Trophoblast cell (in vitro differentiated cells and primary cell): Measurements from ENCODE around the gene F10.

Source experiments
- DNase-seq, 2 donors: peaks; one replicate each; pipeline ENCODE4 v3.0.0-alpha.2; 2016
- H2AFZ ChIP-seq: 2 replicates; pipeline ENCODE4 v1.6.1; 2013; ENCODE audit warnings: low read length, moderate library complexity, mild to moderate bottlenecking; ENCODE audit not compliant: insufficient read depth, poor library complexity
- H2AK5ac ChIP-seq: 2 replicates; pipeline ENCODE4 v1.6.1; 2013; ENCODE audit warnings: mild to moderate bottlenecking, low read length
- H2BK120ac ChIP-seq: 2 replicates; pipeline ENCODE4 v1.6.1; 2013; ENCODE audit warnings: low read length, mild to moderate bottlenecking, moderate library complexity; ENCODE audit not compliant: insufficient read depth, poor library complexity
- H2BK12ac ChIP-seq: 2 replicates; pipeline ENCODE4 v1.6.1; 2013; ENCODE audit warnings: mild to moderate bottlenecking, low read length, moderate library complexity
- H2BK5ac ChIP-seq: 2 replicates; pipeline ENCODE4 v1.6.1; 2013; ENCODE audit warnings: low read length, low read depth, moderate library complexity, mild to moderate bottlenecking; ENCODE audit not compliant: poor library complexity
- H3K14ac ChIP-seq: 2 replicates; pipeline ENCODE4 v1.6.1; 2013; ENCODE audit warnings: mild to moderate bottlenecking, low read length
- H3K18ac ChIP-seq: 2 replicates; pipeline ENCODE4 v1.6.1; 2013; ENCODE audit warnings: mild to moderate bottlenecking, low read length
- H3K23ac ChIP-seq: 2 replicates; pipeline ENCODE4 v1.6.1; 2013; ENCODE audit warnings: low read length
- H3K27ac ChIP-seq: 2 replicates; pipeline ENCODE4 v1.5.1; 2013; ENCODE audit warnings: low read depth, mild to moderate bottlenecking, inconsistent platforms, low read length, moderate library complexity
- H3K27me3 ChIP-seq: 2 replicates; pipeline ENCODE4 v1.6.1; 2013; ENCODE audit warnings: inconsistent platforms, mild to moderate bottlenecking, low read length, moderate library complexity; ENCODE audit not compliant: insufficient read depth
- H3K36me3 ChIP-seq, 2 experiments: 1 replicate in 1 of 2; 2 replicates in 1 of 2; pipeline ENCODE4 v1.6.1; 2013; ENCODE audit warnings: low read length in 2 of 2, mild to moderate bottlenecking in 2 of 2, moderate library complexity in 1 of 2; ENCODE audit not compliant: insufficient read depth in 2 of 2, control insufficient read depth in 1 of 2
- H3K4ac ChIP-seq: 2 replicates; pipeline ENCODE4 v1.6.1; 2013; ENCODE audit warnings: low read depth, mild to moderate bottlenecking, low read length, moderate library complexity
- H3K4me1 ChIP-seq, 2 experiments: 1 replicate in 1 of 2; 2 replicates in 1 of 2; pipeline ENCODE4 v1.6.1; 2013; ENCODE audit warnings: low read length in 2 of 2, mild to moderate bottlenecking in 2 of 2, moderate library complexity in 1 of 2; ENCODE audit not compliant: insufficient read depth in 2 of 2, control insufficient read depth in 1 of 2
- H3K4me2 ChIP-seq: 2 replicates; pipeline ENCODE4 v1.6.1; 2013; ENCODE audit warnings: inconsistent platforms, mild to moderate bottlenecking, low read length, moderate library complexity
- H3K4me3 ChIP-seq: 2 replicates; pipeline ENCODE4 v1.5.1; 2013; ENCODE audit warnings: mild to moderate bottlenecking, low read depth, low read length, inconsistent platforms
- H3K79me1 ChIP-seq: one replicate; pipeline ENCODE4 v1.6.1; 2013; ENCODE audit warnings: low read length
- H3K79me2 ChIP-seq: 2 replicates; pipeline ENCODE4 v1.6.1; 2013; ENCODE audit warnings: low read length, mild to moderate bottlenecking; ENCODE audit not compliant: control insufficient read depth, insufficient read depth, poor library complexity
- H3K9ac ChIP-seq: 2 replicates; pipeline ENCODE4 v1.6.1; 2013; ENCODE audit warnings: mild to moderate bottlenecking, low read length
- H3K9me3 ChIP-seq: 2 replicates; pipeline ENCODE4 v1.6.1; 2013; ENCODE audit warnings: low read depth, mild to moderate bottlenecking, control low read depth, inconsistent platforms, low read length; ENCODE audit not compliant: insufficient read depth
- H4K12ac ChIP-seq: 2 replicates; pipeline ENCODE4 v1.6.1; 2013; ENCODE audit warnings: low read depth, mild to moderate bottlenecking, low read length, moderate library complexity
- H4K8ac ChIP-seq: 2 replicates; pipeline ENCODE4 v1.6.1; 2013; ENCODE audit warnings: low read depth, mild to moderate bottlenecking, low read length, moderate library complexity
- H4K91ac ChIP-seq: one replicate; pipeline ENCODE4 v1.6.1; 2013; ENCODE audit warnings: low read depth, mild to moderate bottlenecking, low read length, moderate library complexity
- WGBS: extraction: QIAGEN DNeasy Blood & Tissue Kit; methylation state at CpG from one replicate; pipeline ENCODE4 v1.1.7; 2013; ENCODE audit warnings: missing lambda C conversion rate; ENCODE audit not compliant: insufficient read length, insufficient coverage; ENCODE audit errors: extremely low coverage; 5-methylcytosine and 5-hydroxymethylcytosine counted together

F10 gene

GRCh38 chr13:113186061-113186900 lies 63.7 kb downstream of the F10 start:
- no peaks in the 10 kb centered on the region for H3K9me3 ChIP-seq
- no peak overlapping the region for H3K27ac ChIP-seq
- H4K12ac ChIP-seq: no peak overlapping the region
- no CpG with 5 or more reads among the region's 13 CpGs for WGBS
- H3K18ac ChIP-seq: no peak overlapping the region
- no peak overlapping the region for H2BK12ac ChIP-seq
- peak overlapping the region; percentile 33 for H4K8ac ChIP-seq
- H2AK5ac ChIP-seq: no peak overlapping the region
- H3K14ac ChIP-seq: no peak overlapping the region
- H3K4me1 ChIP-seq: peaks cover 0 to 4% of the 10 kb centered on the region in 2 experiments
- no peak overlapping the region for H3K4ac ChIP-seq
- no peak overlapping the region for H4K91ac ChIP-seq
- no peaks in the 10 kb centered on the region for H3K79me1 ChIP-seq
- no peak for DNase-seq
- no peak overlapping the region for H3K4me3 ChIP-seq
- no peaks in the 10 kb centered on the region for H3K27me3 ChIP-seq
- peaks cover 23 to 33% of the 10 kb centered on the region in 2 experiments for H3K36me3 ChIP-seq
- no peaks in the 10 kb centered on the region for H3K79me2 ChIP-seq
- peak overlapping the region; percentile 46 for H3K9ac ChIP-seq
- no peak overlapping the region for H2AFZ ChIP-seq
- H2BK5ac ChIP-seq: no peak overlapping the region
- H3K23ac ChIP-seq: no peak overlapping the region
- no peak overlapping the region for H2BK120ac ChIP-seq
- no peak overlapping the region for H3K4me2 ChIP-seq

- Histone ChIP-seq H2AFZ (no peak overlapping the region), H3K23ac (no peak overlapping the region), H3K4me1 (peaks cover 0 to 4% of the 10 kb centered on the region in 2 experiments), H3K18ac (no peak overlapping the region), H2AK5ac (no peak overlapping the region), H3K36me3 (peaks cover 19 to 29% of the 10 kb centered on the region in 2 experiments), H3K27ac (no peak overlapping the region), H3K14ac (no peak overlapping the region), H3K79me2 (no peaks in the 10 kb centered on the region), H3K4me3 (no peak overlapping the region), H3K79me1 (no peaks in the 10 kb centered on the region), H4K91ac (no peak overlapping the region), H3K27me3 (no peaks in the 10 kb centered on the region), H3K9me3 (no peaks in the 10 kb centered on the region), H4K12ac (no peak overlapping the region), H2BK5ac (no peak overlapping the region), H2BK120ac (no peak overlapping the region), H3K4me2 (no peak overlapping the region), H4K8ac (no peak overlapping the region), H3K9ac (no peak overlapping the region), H3K4ac (no peak overlapping the region), H2BK12ac (no peak overlapping the region)
- DNase-seq: peak; percentile 92 to 96
- no CpG with 5 or more reads among the region's 9 CpGs for WGBS
Observed at GRCh38 chr13:113187263-113187669, 64.7 kb downstream of the F10 start.

GRCh38 chr13:113187883-113188665 lies 65.5 kb downstream of the F10 start:
- H2BK120ac ChIP-seq: no peak overlapping the region
- no peaks in the 10 kb centered on the region for H3K79me2 ChIP-seq
- no peak overlapping the region for H3K4me3 ChIP-seq
- no peaks in the 10 kb centered on the region for H3K9me3 ChIP-seq
- H3K36me3 ChIP-seq: peaks cover 19 to 33% of the 10 kb centered on the region in 2 experiments
- no peak overlapping the region for H3K4me2 ChIP-seq
- no peak overlapping the region for H4K8ac ChIP-seq
- no CpG with 5 or more reads among the region's 23 CpGs for WGBS
- no peak overlapping the region for H2AK5ac ChIP-seq
- H3K14ac ChIP-seq: no peak overlapping the region
- no peak overlapping the region for H3K9ac ChIP-seq
- H4K12ac ChIP-seq: no peak overlapping the region
- H3K27me3 ChIP-seq: no peaks in the 10 kb centered on the region
- H2BK5ac ChIP-seq: no peak overlapping the region
- H3K18ac ChIP-seq: no peak overlapping the region
- H3K4ac ChIP-seq: no peak overlapping the region
- H4K91ac ChIP-seq: peak overlapping the region; percentile 14
- peaks cover 0 to 4% of the 10 kb centered on the region in 2 experiments for H3K4me1 ChIP-seq
- H3K79me1 ChIP-seq: no peaks in the 10 kb centered on the region
- no peak overlapping the region for H3K23ac ChIP-seq
- H2BK12ac ChIP-seq: peak overlapping the region; percentile 69
- H2AFZ ChIP-seq: no peak overlapping the region
- no peak overlapping the region for H3K27ac ChIP-seq
- no peak for DNase-seq

- Histone ChIP-seq H3K9me3 (no peaks in the 10 kb centered on the region), H3K4me1 (peaks cover 0 to 4% of the 10 kb centered on the region in 2 experiments), H4K91ac (no peak overlapping the region), H2AFZ (no peak overlapping the region), H3K79me1 (no peaks in the 10 kb centered on the region), H3K36me3 (peaks cover 23 to 35% of the 10 kb centered on the region in 2 experiments), H3K14ac (no peak overlapping the region), H2AK5ac (no peak overlapping the region), H3K27ac (no peak overlapping the region), H4K8ac (no peak overlapping the region), H3K23ac (no peak overlapping the region), H3K4ac (no peak overlapping the region), H3K79me2 (no peaks in the 10 kb centered on the region), H2BK5ac (no peak overlapping the region), H3K4me3 (no peak overlapping the region), H2BK120ac (no peak overlapping the region), H2BK12ac (no peak overlapping the region), H3K18ac (no peak overlapping the region), H4K12ac (no peak overlapping the region), H3K9ac (no peak overlapping the region), H3K4me2 (no peak overlapping the region), H3K27me3 (no peaks in the 10 kb centered on the region)
- no peak for DNase-seq
- no CpG with 5 or more reads among the region's 4 CpGs for WGBS
Observed at GRCh38 chr13:113190181-113190580, 67.6 kb downstream of the F10 start.
